Measurements from ENCODE around the gene KIF1A. TPM values are rescaled to one million over a fixed set of nuclear protein-coding genes. Genes with fewer than 3 reads are reported as not detected.

KIF1A gene
- total and polyA plus RNA-seq, 2 of the 8 experiments (the other 6 are each of a cell fraction or from before 2014, with no cell fraction given): 61.3 to 281 TPM

- H3K23me2 ChIP-seq (ENCODE audit: low read depth, low read length): no peaks in the 10 kb centered on the region
- no peaks in the 10 kb centered on the region for H3K36me3 ChIP-seq (ENCODE audit: control insufficient read depth in 2 of 4, insufficient read depth in 4 of 4, low read length in 3 of 4)
- H4K5ac ChIP-seq (ENCODE audit: insufficient read length, low read depth, low read length): no peak within 1 kb of the TSS
- FAIRE-seq (no peak), DNase-seq (ENCODE audit: low read depth in 1 of 2, low spot score in 2 of 2) (no peak)
- H2BK12ac ChIP-seq (ENCODE audit: low read depth, low read length): no peak within 1 kb of the TSS
- H2BK5ac ChIP-seq (ENCODE audit: low read depth, low read length): no peak within 1 kb of the TSS; the same call in 1 of the 2 replicates
- H2BK120ac ChIP-seq (replicated peaks; ENCODE audit: low read depth, low read length): no peak within 1 kb of the TSS
- H3K4me2 ChIP-seq (ENCODE audit: insufficient read depth in 1 of 2, low read depth in 2 of 2, low read length in 2 of 2): no peak within 1 kb of the TSS
- no peaks in the 10 kb centered on the region for H3K79me2 ChIP-seq (ENCODE audit: control insufficient read depth in 1 of 2, insufficient read depth in 2 of 2, low read length in 2 of 2)
- ChIA-PET CTCF (ENCODE audit: partially characterized antibody) (interaction anchor here (1.3 to 3.8 kb wide), 4 partner anchors 11 to 17 kb away, joined by 4 to 15 read pairs (median 8); no protein-coding TSS in a partner anchor), POLR2A (ENCODE audit: partially characterized antibody) (no interaction called here)
- no peak within 1 kb of the TSS for H3K14ac ChIP-seq (ENCODE audit: insufficient read length)
- no peak within 1 kb of the TSS for H3K9ac ChIP-seq (replicated peaks in 1 of 4; ENCODE audit: extremely low read depth in 1 of 4, low read depth in 3 of 4, low read length in 3 of 4)
- H3K18ac ChIP-seq (ENCODE audit: extremely low read depth, low read length): no peak within 1 kb of the TSS
- no peaks in the 10 kb centered on the region for H3K79me1 ChIP-seq (ENCODE audit: low read depth, low read length)
- no peak within 1 kb of the TSS for H3K56ac ChIP-seq (replicated peaks; ENCODE audit: insufficient read length, low read depth, low read length)
- no peak within 1 kb of the TSS for H3K4me3 ChIP-seq (ENCODE audit: extremely low read depth in 1 of 4, insufficient read depth in 2 of 4, low read depth in 3 of 4, low read length in 4 of 4)
- no peak within 1 kb of the TSS for H3K23ac ChIP-seq (ENCODE audit: insufficient read length)
- H4K8ac ChIP-seq (ENCODE audit: extremely low read depth, insufficient read depth, low read length): no peak within 1 kb of the TSS
- H2BK15ac ChIP-seq (ENCODE audit: low read length): no peak within 1 kb of the TSS
- no peak within 1 kb of the TSS for H3K27ac ChIP-seq (ENCODE audit: low read depth, low read length)
- no peaks in the 10 kb centered on the region for H4K20me1 ChIP-seq (replicated peaks in 1 of 2; ENCODE audit: control insufficient read depth in 1 of 2, insufficient read depth in 2 of 2, low read length in 2 of 2)
- H3K4ac ChIP-seq (replicated peaks; ENCODE audit: insufficient read length, low read depth, low read length): no peak within 1 kb of the TSS
- no peak within 1 kb of the TSS for H4K91ac ChIP-seq (replicated peaks; ENCODE audit: insufficient read length, low read length)
- H2AK5ac ChIP-seq (ENCODE audit: low read depth, low read length): no peak within 1 kb of the TSS
- no peak within 1 kb of the TSS for H2BK20ac ChIP-seq (ENCODE audit: low read length)
- 91% methylated on average over 16 of the region's 21 CpGs; no CpG with 5 or more reads in 1 of the 2 experiments for WGBS, 2 experiments (ENCODE audit: extremely low coverage in 1 of 2, insufficient coverage in 1 of 2, insufficient read length in 1 of 2, insufficient replicate concordance in 2 of 2, low coverage in 1 of 2, low lambda C conversion rate in 2 of 2, missing lambda C conversion rate in 1 of 2)
- no peak for TF ChIP-seq CTBP2 (IDR thresholded peaks at IDR 0.05; ENCODE audit: borderline replicate concordance, insufficient read depth, insufficient read length, low read length)
- TF ChIP-seq YY1 (IDR thresholded peaks at IDR 0.05; ENCODE audit: low read depth, low read length): no peak
- TF ChIP-seq TAF1 (IDR thresholded peaks at IDR 0.05; ENCODE audit: low read depth, low read length): no peak
- TF ChIP-seq SP2 (IDR thresholded peaks at IDR 0.05; ENCODE audit: low read length): no peak
- no peak for TF ChIP-seq RAD21 (IDR thresholded peaks at IDR 0.05 in 1 of 2, conservative IDR thresholded peaks at IDR 0.05 in 1 of 2; ENCODE audit: low read depth in 2 of 2, low read length in 2 of 2)
- H3K9me3 ChIP-seq (ENCODE audit: insufficient read depth in 2 of 2, low read depth in 1 of 2, low read length in 1 of 2): no peaks in the 10 kb centered on the region
- no peak within 1 kb of the TSS for H2AFZ ChIP-seq (ENCODE audit: low read length)
- H3K27me3 ChIP-seq (replicated peaks in 1 of 4; ENCODE audit: control insufficient read depth in 3 of 4, extremely low read depth in 1 of 4, insufficient read depth in 3 of 4, low read length in 3 of 4): no peaks in the 10 kb centered on the region
- H3K4me1 ChIP-seq (replicated peaks in 1 of 4; ENCODE audit: control insufficient read depth in 3 of 4, insufficient read depth in 4 of 4, low read length in 3 of 4): no peaks in the 10 kb centered on the region
These were observed 48.5 kb upstream of the KIF1A start, which contains the start of gene AGXT for GRCh38 chr2:240868286-240869108. AGXT (plus strand) TSS chr2:240868824; CDS start chr2:240868866, 42 bp downstream.
